Osteoblast (primary cell): ENCODE data around the gene SNUPN. TPM values are rescaled to one million over a fixed set of nuclear protein-coding genes. Genes with fewer than 3 reads are reported as not detected.
"Not testable (repeated sequence)": the region's sequence is repeated elsewhere in the genome, so short reads cannot be mapped to it uniquely, and the experiment has no call there.

Source experiments
- DNase-seq: peaks from one replicate; pipeline ENCODE4 v3.0.0; 2011; ENCODE audit warnings: low spot score, mixed read lengths; ENCODE audit not compliant: insufficient read length; ENCODE audit errors: missing footprints
- H2AFZ ChIP-seq: 2 replicates; pipeline ENCODE4 v1.6.0; 2011; ENCODE audit warnings: mild to moderate bottlenecking, low read length
- H3K27ac ChIP-seq: 2 replicates; pipeline ENCODE4 v1.5.1; 2011; ENCODE audit warnings: mild to moderate bottlenecking, low read depth, low read length, moderate library complexity
- H3K27me3 ChIP-seq: 2 replicates; pipeline ENCODE4 v1.6.0; 2012; ENCODE audit warnings: mild to moderate bottlenecking, control low read depth, inconsistent platforms, low read length, moderate library complexity; ENCODE audit not compliant: insufficient read depth
- H3K36me3 ChIP-seq: 2 replicates; pipeline ENCODE4 v1.5.1; 2011; ENCODE audit warnings: mild to moderate bottlenecking, low read length, control low read depth, moderate library complexity; ENCODE audit not compliant: insufficient read depth
- H3K4me1 ChIP-seq: 2 replicates; pipeline ENCODE4 v1.5.1; 2011; ENCODE audit warnings: mild to moderate bottlenecking, low read length, control low read depth, moderate library complexity; ENCODE audit not compliant: insufficient read depth
- H3K4me2 ChIP-seq: 2 replicates; pipeline ENCODE4 v1.6.0; 2011; ENCODE audit warnings: mild to moderate bottlenecking, low read length; ENCODE audit not compliant: insufficient read depth
- H3K4me3 ChIP-seq: fragments of 200-600 bp; sonication (generic); 3 replicates; pipeline ENCODE4 v1.5.1; 2012; ENCODE audit warnings: mild to moderate bottlenecking, low read length, inconsistent platforms; ENCODE audit not compliant: insufficient read depth
- H3K79me2 ChIP-seq: 2 replicates; pipeline ENCODE4 v1.6.0; 2012; ENCODE audit warnings: mild to moderate bottlenecking, low read length, control low read depth, inconsistent platforms; ENCODE audit not compliant: insufficient read depth
- H3K9me3 ChIP-seq: 2 replicates; pipeline ENCODE4 v1.5.1; 2011; ENCODE audit warnings: low read depth, low read length, control low read depth
- H4K20me1 ChIP-seq: 2 replicates; pipeline ENCODE4 v1.6.0; 2012; ENCODE audit warnings: mild to moderate bottlenecking, low read length, control low read depth; ENCODE audit not compliant: insufficient read depth
- total RNA-seq: library from RNA; depleted of rRNA; stranded (reverse); fragments of >200 nt; gene quantifications from 2 replicates; pipeline ENCODE4 v1.2.3, GENCODE V29; 2012
- TF ChIP-seq, protein P1 (sequence below): IDR thresholded peaks from 2 replicates; pipeline ENCODE4 v1.5.1; 2011; ENCODE audit warnings: mild to moderate bottlenecking, low read depth, low read length, moderate library complexity; ENCODE audit errors: extremely low read depth

Gene SNUPN
- total RNA-seq, 1 donor, result 30.4 TPM

DNA sequence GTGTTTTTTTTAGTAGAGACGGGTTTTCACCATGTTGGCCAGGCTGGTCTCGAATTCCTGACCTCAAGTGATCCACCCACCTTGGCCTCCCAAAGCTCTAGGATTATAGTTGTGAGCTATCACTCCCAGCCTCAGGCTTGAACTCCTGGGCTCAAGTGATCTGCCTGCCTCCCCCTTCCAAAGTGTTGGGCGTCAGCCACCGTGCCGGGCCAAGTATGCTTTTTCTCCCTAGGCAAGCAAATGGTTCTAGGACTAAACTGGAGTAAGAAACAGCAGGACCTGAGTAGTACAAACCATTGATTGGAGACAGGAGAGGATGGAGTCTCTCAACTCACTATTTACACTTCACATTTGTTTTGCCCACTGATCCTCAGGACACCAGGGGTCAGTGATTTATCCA is 41.8 kb downstream of the SNUPN start:
- no peak for DNase-seq
- TF ChIP-seq, protein P1, sequence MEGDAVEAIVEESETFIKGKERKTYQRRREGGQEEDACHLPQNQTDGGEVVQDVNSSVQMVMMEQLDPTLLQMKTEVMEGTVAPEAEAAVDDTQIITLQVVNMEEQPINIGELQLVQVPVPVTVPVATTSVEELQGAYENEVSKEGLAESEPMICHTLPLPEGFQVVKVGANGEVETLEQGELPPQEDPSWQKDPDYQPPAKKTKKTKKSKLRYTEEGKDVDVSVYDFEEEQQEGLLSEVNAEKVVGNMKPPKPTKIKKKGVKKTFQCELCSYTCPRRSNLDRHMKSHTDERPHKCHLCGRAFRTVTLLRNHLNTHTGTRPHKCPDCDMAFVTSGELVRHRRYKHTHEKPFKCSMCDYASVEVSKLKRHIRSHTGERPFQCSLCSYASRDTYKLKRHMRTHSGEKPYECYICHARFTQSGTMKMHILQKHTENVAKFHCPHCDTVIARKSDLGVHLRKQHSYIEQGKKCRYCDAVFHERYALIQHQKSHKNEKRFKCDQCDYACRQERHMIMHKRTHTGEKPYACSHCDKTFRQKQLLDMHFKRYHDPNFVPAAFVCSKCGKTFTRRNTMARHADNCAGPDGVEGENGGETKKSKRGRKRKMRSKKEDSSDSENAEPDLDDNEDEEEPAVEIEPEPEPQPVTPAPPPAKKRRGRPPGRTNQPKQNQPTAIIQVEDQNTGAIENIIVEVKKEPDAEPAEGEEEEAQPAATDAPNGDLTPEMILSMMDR, result no peak
- Histone ChIP-seq H3K79me2 (no peaks in the 10 kb centered on the region), H3K27ac (no peak overlapping the region), H3K4me3 (no peak overlapping the region), H3K36me3 (peaks cover 4% of the 10 kb centered on the region), H2AFZ (no peak overlapping the region), H3K27me3 (no peaks in the 10 kb centered on the region), H3K4me2 (no peak overlapping the region), H4K20me1 (no peaks in the 10 kb centered on the region), H3K4me1 (peaks cover 3% of the 10 kb centered on the region), H3K9me3 (no peaks in the 10 kb centered on the region)

DNA sequence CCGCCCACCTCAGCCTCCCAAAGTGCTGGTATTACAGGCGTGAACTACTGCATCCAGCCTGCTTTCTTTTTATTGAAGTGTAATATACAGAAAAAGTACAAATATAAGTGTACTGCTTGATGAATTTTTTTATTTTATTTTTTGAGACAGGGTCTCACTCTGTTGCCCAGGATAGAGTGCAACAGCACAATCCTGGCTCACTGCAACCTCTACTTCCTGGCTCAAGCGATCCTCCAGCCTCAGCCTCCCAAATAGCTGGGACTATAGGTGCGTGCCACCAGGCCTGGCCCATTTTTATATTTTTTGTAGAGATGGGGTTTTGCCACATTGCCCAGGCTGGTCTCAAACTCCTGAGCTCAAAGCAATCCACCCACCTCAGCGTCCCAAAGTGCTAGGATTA is 42.6 kb downstream of the SNUPN start:
- H3K4me3 ChIP-seq, H3K79me2 ChIP-seq, DNase-seq, H2AFZ ChIP-seq, H3K36me3 ChIP-seq, H3K27me3 ChIP-seq, H3K27ac ChIP-seq, H3K4me2 ChIP-seq, H3K9me3 ChIP-seq, H3K4me1 ChIP-seq, H4K20me1 ChIP-seq: not testable (repeated sequence)

DNA sequence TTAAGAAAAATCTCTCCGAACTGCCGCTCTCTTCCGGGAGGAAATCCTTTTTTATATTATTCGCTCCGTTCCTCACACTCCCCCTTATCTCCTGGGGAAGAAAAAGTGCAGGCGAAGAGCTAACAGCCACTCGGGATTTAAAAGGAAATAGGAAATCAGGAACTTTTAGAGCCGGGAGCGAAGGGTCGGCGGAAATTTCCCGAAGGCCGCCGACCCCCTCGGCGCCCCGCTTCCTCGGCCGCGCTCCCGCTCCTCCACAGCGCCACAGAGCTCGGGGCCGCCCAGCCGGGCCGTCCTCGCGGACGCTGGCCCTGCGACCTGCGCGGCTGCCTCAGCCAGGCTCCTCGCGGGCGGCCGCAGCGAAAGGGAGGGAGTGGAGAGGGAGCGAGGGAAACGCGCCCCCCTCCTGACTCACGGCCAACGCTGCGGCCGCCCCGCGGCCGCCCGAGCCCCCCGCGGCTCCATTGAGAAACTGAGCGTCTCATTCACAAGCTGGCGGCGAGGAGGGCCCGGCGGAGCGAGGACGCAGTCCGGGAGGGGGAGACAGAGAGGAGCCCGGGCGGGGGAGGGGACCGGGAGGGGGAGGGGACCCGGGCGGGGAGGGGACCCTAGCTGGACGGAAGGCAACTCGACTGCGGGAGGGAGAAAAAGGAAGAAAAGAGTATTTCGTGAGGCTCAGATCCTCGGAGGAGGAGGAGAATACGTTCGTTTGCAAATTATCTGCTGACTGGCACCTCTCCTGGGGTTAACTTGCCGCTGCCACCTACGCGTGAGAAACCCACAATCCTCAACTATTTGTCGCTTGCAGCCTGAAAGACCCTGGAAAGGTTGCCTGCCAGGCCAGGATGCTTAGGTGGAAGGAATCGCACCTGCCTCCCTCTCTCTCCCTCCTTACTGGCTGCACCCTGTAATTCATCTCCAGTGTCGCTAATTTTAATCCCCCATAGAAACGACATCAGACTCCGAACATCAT is 46.3 kb downstream of the SNUPN start, which contains the start of gene PTPN9:
Gene PTPN9, minus strand, starts transcription at position 368 of the 973 bp plus-strand sequence. CDS start 539 bp downstream, outside the sequence.
- H3K4me3 ChIP-seq, result peak within 1 kb of the TSS; percentile 96
- TF ChIP-seq, protein P1, result peak; percentile 20
- peaks cover 13% of the 10 kb centered on the region for H3K4me1 ChIP-seq
- no peaks in the 10 kb centered on the region for H3K9me3 ChIP-seq
- H2AFZ ChIP-seq, result peak within 1 kb of the TSS; percentile 86
- no peaks in the 10 kb centered on the region for H4K20me1 ChIP-seq
- no peaks in the 10 kb centered on the region for H3K36me3 ChIP-seq
- peaks cover 38% of the 10 kb centered on the region for H3K79me2 ChIP-seq
- H3K4me2 ChIP-seq, result peak within 1 kb of the TSS; percentile 90
- H3K27ac ChIP-seq, result peak within 1 kb of the TSS; percentile 78
- DNase-seq, result peak; percentile 96
- no peaks in the 10 kb centered on the region for H3K27me3 ChIP-seq

DNA sequence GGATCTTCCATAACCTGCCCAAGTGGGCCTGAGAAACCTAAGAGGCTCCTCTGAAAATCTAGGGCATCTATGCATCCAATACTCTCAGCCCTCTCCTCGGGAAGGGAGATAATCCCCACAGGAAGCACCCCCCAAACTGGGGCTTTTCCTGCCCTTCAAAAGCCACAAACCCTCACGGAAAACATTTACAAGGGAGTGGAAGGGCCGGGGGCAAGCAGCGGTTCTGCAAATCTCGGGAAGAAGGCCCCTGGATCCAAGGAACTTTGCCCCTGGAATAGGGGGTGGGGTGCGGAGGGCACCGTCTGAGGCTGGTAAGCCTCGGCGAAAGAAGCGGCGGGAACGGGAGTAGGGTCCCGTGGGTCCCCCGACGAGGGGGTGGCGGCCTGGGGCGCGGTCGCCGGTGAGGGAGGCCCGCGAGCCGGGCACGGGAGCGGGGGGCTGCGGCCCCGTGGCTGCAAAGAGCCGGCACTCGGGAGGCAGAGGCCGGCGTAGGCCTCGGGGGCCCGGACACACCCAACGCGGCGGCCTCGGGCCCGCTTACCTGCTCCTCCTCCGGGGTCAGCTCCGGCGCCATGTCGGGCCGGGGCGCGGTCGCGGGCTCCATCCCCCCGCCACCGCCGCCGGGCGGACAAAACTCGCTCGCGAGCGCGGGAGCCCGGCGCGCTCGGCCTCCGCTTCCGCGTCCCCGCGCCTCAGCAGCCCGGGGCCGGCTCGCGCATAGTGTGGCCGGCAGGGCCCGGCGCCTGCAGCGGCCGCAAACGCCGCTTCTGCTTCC is 47.2 kb downstream of the SNUPN start:
- Histone ChIP-seq H4K20me1 (no peaks in the 10 kb centered on the region), H2AFZ (peak overlapping the region; percentile 86), H3K27ac (peak overlapping the region; percentile 78), H3K79me2 (peaks cover 47% of the 10 kb centered on the region), H3K27me3 (no peaks in the 10 kb centered on the region), H3K4me1 (peaks cover 13% of the 10 kb centered on the region), H3K4me3 (peak overlapping the region; percentile 96), H3K4me2 (peak overlapping the region; percentile 90), H3K36me3 (no peaks in the 10 kb centered on the region), H3K9me3 (no peaks in the 10 kb centered on the region)
- DNase-seq, result peak; percentile 83
- TF ChIP-seq, protein P1, result no peak
